ENCODE results near the gene EHD3.

Gene EHD3

DNA sequence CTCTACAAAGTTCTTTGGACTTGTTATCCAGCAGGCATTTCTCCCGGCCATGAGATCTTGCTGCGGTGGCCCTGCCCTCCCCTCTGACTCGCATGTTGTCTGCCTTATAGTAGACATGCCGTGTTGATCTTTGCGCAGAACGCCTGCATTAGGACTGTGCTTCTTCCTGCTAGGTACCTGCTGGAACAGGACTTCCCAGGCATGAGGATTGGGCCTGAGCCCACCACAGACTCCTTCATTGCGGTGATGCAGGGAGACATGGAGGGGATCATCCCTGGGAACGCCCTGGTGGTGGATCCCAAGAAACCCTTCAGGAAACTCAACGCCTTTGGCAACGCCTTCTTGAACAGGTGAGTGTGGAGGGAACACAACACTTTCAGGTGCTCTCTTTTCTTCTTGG is 10.1 kb downstream of the EHD3 start:
- H2AFZ ChIP-seq (ENCODE audit: low read depth, low read length): no peak overlapping the region
- no peaks in the 10 kb centered on the region for H3K36me3 ChIP-seq (ENCODE audit: insufficient read depth, low read length)
- no peak overlapping the region for H3K4me3 ChIP-seq (ENCODE audit: low read length)
- H3K4me1 ChIP-seq (ENCODE audit: insufficient read depth, low read length): no peaks in the 10 kb centered on the region
- H3K27me3 ChIP-seq (ENCODE audit: insufficient read depth, low read length): no peaks in the 10 kb centered on the region
- H3K9me3 ChIP-seq (ENCODE audit: low read length): no peaks in the 10 kb centered on the region

DNA sequence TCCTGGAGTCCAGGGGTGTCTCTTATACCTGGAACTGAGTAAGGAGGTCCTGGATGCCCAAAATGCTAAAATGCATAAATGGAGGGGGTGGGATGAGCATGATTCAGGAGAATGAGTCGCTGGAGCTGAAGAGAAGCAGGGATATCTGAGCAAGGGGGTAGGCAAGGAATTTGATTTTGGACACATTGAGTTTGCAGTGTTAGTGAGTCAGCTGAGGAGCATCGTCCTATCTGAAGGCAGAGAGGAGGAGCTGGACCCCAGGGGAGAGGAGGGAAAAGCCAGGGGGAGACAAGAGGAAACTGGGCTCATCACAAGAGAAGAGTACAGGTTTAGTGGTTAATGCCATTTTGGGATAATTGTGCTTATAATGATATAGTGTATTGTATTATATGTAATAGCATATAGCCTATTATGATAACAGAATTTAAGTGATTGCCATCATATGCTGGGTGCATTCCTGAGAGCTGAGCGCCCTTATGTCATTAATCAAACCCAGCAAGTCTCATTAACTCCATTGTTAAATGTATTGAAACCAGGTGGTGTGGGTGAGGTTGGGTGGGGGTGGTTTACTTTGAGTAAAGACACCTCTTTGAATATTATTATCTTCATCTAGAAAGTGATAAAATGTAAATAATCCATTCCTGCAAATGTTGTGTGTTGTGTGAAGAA is 12.4 kb downstream of the EHD3 start:
- Histone ChIP-seq H2AFZ (ENCODE audit: low read depth, low read length) (no peak overlapping the region), H3K4me3 (ENCODE audit: low read length) (no peak overlapping the region), H3K9me3 (ENCODE audit: low read length) (no peaks in the 10 kb centered on the region), H3K27me3 (ENCODE audit: insufficient read depth, low read length) (no peaks in the 10 kb centered on the region), H3K4me1 (ENCODE audit: insufficient read depth, low read length) (no peaks in the 10 kb centered on the region), H3K36me3 (ENCODE audit: insufficient read depth, low read length) (no peaks in the 10 kb centered on the region)

DNA sequence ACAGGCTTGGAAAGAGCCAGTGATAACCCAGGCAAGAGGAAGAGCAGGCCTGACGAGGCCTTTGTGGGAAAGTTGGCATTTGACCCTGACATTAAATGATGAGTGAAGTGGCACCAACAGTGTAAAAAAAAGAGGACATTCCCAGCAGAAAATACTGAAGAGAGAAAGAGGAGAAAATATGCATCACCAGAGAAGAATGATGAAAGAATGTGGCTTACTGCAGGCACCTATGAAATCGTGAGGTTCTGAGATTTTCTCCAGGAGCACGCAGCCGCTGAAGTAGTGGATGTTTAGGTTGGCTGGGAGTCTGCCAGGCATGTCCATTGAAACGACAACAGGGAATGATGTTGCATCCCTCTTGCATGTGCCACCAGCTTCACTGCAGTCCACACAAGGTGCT is 13.8 kb downstream of the EHD3 start:
- H3K9me3 ChIP-seq (ENCODE audit: low read length): no peaks in the 10 kb centered on the region
- H3K4me3 ChIP-seq (ENCODE audit: low read length): no peak overlapping the region
- no peaks in the 10 kb centered on the region for H3K4me1 ChIP-seq (ENCODE audit: insufficient read depth, low read length)
- H3K36me3 ChIP-seq (ENCODE audit: insufficient read depth, low read length): no peaks in the 10 kb centered on the region
- no peaks in the 10 kb centered on the region for H3K27me3 ChIP-seq (ENCODE audit: insufficient read depth, low read length)
- no peak overlapping the region for H2AFZ ChIP-seq (ENCODE audit: low read depth, low read length)

DNA sequence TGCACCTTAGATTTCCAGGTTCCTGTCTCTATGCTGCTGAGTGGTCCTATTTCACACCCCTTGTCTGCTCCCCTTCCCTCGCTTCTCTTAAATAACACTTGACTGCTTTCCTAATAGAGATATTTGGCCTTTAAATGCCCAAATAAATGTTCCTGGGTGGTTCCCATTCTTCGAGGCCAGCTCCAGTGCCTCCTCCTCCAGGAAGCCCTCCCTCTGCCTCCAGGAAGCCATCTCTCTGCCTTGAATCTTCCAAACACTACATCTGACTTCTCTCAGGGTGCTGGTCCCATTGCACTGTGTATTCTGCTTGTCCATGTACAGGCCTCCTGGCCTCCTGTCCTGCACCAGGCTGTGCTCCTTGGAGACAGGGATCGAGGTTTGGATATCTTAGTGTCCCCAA is 14.2 kb downstream of the EHD3 start:
- no peaks in the 10 kb centered on the region for H3K4me1 ChIP-seq (ENCODE audit: insufficient read depth, low read length)
- no peak overlapping the region for H3K4me3 ChIP-seq (ENCODE audit: low read length)
- H2AFZ ChIP-seq (ENCODE audit: low read depth, low read length): no peak overlapping the region
- no peaks in the 10 kb centered on the region for H3K27me3 ChIP-seq (ENCODE audit: insufficient read depth, low read length)
- no peaks in the 10 kb centered on the region for H3K9me3 ChIP-seq (ENCODE audit: low read length)
- H3K36me3 ChIP-seq (ENCODE audit: insufficient read depth, low read length): no peaks in the 10 kb centered on the region

DNA sequence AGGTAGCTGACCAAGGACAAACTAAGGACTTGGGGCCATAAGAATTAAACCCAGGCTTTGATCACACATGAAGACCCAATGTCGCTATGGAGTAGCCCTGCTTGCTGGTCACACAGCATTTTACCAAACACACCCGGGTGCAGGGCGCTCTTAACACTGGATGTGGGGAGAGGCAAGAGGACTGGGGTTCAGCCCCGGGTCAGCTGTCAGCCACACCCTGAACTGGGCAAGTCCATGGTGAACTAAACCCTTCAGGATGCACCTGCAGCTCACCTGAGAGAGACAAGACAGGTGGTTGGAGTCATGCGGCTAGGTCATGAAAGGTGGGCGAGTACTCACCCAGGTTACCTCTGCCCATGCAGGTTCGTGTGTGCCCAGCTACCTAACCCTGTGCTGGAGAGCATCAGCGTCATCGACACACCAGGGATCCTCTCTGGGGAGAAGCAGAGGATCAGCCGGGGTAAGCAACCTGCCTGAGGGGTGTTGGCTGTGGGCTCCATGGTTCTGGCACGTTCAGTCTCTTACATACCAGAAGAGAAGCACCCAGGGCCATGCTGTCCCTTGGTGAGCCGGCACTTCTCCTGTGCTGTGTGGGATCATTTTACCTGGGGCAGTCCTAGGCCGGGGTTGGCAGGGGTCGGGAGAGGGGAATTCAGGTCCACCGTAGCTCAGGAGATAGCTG is 15.2 kb downstream of the EHD3 start:
- Histone ChIP-seq H2AFZ (ENCODE audit: low read depth, low read length) (no peak overlapping the region), H3K4me3 (ENCODE audit: low read length) (no peak overlapping the region), H3K27me3 (ENCODE audit: insufficient read depth, low read length) (no peaks in the 10 kb centered on the region)

DNA sequence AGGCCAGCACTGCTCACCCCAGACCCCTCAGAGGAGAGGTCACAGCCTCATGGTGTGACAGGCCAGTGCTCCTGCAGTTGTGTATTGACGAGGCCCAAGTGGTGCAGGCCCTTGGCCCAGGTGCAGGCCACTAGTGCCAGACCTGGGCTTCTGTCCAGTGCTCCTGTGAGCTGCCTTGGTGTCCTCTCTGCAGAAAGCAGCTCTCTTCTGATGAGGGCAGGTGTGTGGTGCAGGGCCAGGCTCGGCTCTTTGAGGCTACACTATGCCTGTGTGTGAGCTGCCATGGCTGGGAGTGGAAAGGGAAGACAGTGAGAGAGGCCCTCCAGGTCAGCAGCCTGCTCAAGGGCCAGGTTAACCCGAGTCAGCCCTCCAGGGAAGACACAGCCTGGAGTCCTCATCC is 17.1 kb downstream of the EHD3 start:
- no peak overlapping the region for H2AFZ ChIP-seq (ENCODE audit: low read depth, low read length)

More for the DNA sequence above, 15.2 kb downstream of the EHD3 start:
- Histone ChIP-seq H3K36me3 (ENCODE audit: insufficient read depth, low read length) (no peaks in the 10 kb centered on the region), H3K4me1 (ENCODE audit: insufficient read depth, low read length) (no peaks in the 10 kb centered on the region), H3K9me3 (ENCODE audit: low read length) (no peaks in the 10 kb centered on the region)

DNA sequence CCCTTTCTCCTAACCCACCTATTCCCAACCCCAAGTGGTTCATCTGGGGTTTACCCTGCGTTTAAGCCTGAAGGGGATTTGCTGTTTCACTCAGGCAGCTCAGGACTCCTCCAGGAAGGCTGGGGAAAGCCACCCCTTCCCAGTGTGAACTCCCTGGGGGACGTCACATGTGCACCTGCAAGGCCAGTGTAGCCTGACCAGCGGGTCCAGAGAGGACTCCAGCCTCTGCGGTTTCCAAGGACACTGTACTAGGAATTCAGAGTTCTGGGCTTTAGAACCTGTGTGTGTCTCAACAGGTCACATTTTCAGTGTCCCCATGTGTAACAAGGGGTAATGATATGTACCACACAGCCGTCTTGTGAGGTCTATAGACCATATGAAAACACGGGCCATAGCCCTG is 17.9 kb downstream of the EHD3 start:
- H3K36me3 ChIP-seq (ENCODE audit: insufficient read depth, low read length): no peaks in the 10 kb centered on the region
- H3K9me3 ChIP-seq (ENCODE audit: low read length): no peaks in the 10 kb centered on the region
- H2AFZ ChIP-seq (ENCODE audit: low read depth, low read length): no peak overlapping the region
- no peak overlapping the region for H3K4me3 ChIP-seq (ENCODE audit: low read length)
- H3K27me3 ChIP-seq (ENCODE audit: insufficient read depth, low read length): no peaks in the 10 kb centered on the region
- H3K4me1 ChIP-seq (ENCODE audit: insufficient read depth, low read length): no peaks in the 10 kb centered on the region

More for the DNA sequence above, 17.1 kb downstream of the EHD3 start:
- H3K4me3 ChIP-seq (ENCODE audit: low read length): no peak overlapping the region
- no peaks in the 10 kb centered on the region for H3K36me3 ChIP-seq (ENCODE audit: insufficient read depth, low read length)
- H3K27me3 ChIP-seq (ENCODE audit: insufficient read depth, low read length): no peaks in the 10 kb centered on the region
- H3K9me3 ChIP-seq (ENCODE audit: low read length): no peaks in the 10 kb centered on the region
- H3K4me1 ChIP-seq (ENCODE audit: insufficient read depth, low read length): no peaks in the 10 kb centered on the region

DNA sequence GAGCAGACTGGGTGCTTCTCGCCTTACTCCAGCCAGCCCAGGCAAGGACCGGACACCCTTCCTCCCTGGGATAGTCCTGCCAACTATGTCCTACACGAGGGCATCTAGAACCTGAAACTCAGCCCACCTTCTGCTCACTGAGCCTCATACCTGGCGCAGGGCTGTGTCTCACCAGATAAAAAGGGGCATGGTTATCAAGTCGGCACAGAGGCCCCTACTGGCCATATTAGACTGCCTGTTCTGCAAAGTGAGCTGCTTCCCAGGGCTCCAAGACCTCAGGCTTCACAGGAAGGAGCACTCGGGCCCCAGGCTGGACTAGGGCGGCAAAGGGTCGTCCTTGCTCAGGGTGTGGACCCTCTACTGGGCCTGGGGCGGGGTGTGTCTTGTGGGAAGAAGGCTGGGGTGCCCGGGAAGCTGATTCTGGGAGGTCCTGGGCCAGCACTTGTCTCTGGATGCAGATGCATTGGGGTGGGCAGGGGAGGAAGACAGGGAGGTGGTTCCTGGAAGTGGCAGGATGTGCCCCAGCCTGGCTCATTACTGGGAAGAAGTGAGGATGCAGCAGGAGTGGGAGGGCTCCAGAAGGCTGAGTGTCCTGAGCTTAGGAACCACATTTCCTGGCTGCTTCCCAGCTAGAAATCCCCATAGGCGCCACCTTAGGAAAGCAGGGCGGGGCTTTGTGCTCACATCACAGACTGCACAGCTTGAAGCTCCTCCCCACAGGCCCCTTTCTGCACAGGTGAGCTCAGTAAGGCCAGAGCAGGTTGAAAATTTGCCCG is 19.6 kb downstream of the EHD3 start:
- Histone ChIP-seq H3K36me3 (ENCODE audit: insufficient read depth, low read length) (no peaks in the 10 kb centered on the region), H3K4me1 (ENCODE audit: insufficient read depth, low read length) (no peaks in the 10 kb centered on the region), H3K27me3 (ENCODE audit: insufficient read depth, low read length) (no peaks in the 10 kb centered on the region), H3K9me3 (ENCODE audit: low read length) (no peaks in the 10 kb centered on the region), H2AFZ (ENCODE audit: low read depth, low read length) (no peak overlapping the region), H3K4me3 (ENCODE audit: low read length) (no peak overlapping the region)

DNA sequence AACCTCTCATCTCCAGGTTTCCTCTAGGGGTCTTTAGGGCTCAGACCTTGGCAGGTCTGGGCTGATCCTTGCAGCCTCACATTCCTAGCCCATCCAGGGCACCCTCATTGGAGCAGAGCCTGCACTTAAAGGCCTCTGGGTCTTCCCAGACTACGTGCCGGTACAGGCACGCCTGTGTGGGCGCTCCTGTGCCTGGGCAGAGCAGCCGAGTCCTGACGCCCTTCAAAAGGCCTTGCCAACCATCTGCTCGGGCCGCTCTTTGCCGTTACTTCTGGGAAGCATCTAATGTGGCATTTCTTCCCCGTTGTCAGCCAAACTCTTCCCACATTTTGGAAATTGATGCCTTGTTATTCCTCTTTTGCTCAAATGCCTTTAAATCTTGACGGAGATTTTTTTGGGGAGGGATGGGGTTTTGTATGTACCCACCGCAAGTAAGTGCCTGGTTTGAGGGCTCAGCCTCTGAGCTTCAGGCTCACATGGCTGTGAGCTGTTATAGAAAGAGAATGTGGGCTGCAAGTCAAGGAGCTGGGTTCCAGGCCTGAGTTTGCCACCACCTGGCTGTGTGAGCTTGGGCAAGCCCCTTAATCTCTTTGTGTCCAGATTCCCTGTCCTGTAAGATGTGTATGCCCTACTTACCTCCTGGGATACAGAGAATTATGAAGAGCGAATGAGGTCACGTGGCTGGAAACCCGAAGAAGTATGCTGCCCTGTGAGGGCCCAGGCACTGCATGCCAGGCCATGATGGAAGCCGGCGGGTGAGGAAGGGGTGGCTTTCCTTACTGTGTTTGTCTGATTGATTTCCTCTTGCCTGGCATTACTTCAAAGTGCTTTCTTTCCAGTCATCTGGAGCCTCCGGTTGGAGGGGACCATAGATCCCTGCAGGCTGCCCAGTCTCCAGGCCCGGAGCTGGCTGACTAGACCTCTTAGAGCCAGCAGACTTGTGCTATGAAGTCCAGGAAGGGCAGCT is 20.6 kb downstream of the EHD3 start:
- no peaks in the 10 kb centered on the region for H3K9me3 ChIP-seq (ENCODE audit: low read length)
- no peak overlapping the region for H3K4me3 ChIP-seq (ENCODE audit: low read length)
- H3K4me1 ChIP-seq (ENCODE audit: insufficient read depth, low read length): no peaks in the 10 kb centered on the region
- no peaks in the 10 kb centered on the region for H3K36me3 ChIP-seq (ENCODE audit: insufficient read depth, low read length)
- no peaks in the 10 kb centered on the region for H3K27me3 ChIP-seq (ENCODE audit: insufficient read depth, low read length)
- H2AFZ ChIP-seq (ENCODE audit: low read depth, low read length): no peak overlapping the region

DNA sequence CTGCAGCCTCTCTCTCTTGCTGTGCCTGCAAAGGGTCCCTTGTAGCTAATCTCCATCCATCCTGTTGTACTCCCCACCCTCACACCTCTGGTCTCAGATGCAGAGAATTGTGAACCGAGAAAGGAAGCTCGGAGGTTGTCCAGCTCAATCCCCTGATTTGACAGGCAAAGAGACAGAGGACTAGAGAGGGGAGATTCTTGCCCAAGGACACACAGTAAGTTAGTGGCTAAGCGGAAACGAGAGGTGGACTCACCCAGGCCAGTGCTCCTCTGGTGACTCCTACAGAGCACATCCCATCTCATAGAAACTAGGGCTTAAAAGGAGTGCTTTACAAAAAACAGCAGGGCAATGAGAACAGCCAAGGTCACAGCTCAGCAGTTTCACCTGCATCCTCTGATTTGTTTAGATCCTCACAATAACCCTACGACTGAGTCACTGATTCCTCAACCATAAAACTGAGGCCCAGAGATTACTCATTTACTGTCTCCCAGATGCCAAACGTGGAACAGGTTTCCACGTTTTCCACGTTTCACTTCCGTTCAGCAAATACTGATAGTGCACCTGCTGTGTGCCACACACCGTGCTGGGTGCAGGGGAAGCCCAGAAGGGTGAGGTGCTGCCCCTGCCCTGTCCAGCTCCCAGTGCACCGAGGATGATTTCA is 22.1 kb downstream of the EHD3 start:
- H3K36me3 ChIP-seq (ENCODE audit: insufficient read depth, low read length): no peaks in the 10 kb centered on the region
- no peaks in the 10 kb centered on the region for H3K27me3 ChIP-seq (ENCODE audit: insufficient read depth, low read length)
- H3K4me3 ChIP-seq (ENCODE audit: low read length): no peak overlapping the region
- H3K4me1 ChIP-seq (ENCODE audit: insufficient read depth, low read length): no peaks in the 10 kb centered on the region
- no peaks in the 10 kb centered on the region for H3K9me3 ChIP-seq (ENCODE audit: low read length)
- H2AFZ ChIP-seq (ENCODE audit: low read depth, low read length): no peak overlapping the region

DNA sequence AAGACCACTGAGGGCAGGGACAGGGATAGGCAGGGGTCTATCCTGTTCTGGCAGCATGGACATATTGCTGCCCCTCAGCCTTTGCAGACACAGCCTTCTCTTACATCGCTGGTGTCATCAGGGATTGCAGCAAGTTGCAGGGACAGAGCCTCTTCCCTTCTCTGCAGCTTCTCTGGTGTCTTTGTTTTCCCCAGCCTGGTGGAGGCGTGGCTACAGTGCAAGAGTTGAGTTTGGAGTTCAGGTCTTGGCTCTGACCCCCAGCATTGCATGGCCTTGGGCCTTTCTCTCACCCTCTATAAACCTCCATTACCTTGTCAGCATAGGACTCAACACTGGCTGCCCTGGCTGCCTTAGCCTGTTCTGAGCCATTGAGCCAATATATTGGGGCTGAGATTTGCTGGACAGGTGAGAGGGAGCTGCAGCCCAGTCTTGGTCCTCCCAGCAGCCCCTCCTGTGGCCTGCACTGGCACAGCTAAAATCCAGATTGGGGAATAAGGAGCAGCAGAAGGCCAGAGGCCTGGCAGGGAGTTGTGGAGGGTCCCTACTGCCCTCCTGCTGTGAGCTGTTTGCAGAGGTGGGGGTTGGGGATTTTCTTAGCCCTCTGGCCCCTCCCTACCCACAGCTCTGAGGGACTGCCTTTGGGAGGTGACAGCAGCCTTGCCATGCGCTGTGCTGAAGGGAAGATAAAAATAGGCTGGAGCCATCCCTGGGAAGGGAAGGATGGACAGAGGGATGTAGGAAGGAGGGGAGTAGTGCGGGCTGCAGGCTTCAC is 22.8 kb downstream of the EHD3 start:
- H2AFZ ChIP-seq (ENCODE audit: low read depth, low read length): no peak overlapping the region
- H3K9me3 ChIP-seq (ENCODE audit: low read length): no peaks in the 10 kb centered on the region
- no peaks in the 10 kb centered on the region for H3K36me3 ChIP-seq (ENCODE audit: insufficient read depth, low read length)
- no peak overlapping the region for H3K4me3 ChIP-seq (ENCODE audit: low read length)
- no peaks in the 10 kb centered on the region for H3K4me1 ChIP-seq (ENCODE audit: insufficient read depth, low read length)
- no peaks in the 10 kb centered on the region for H3K27me3 ChIP-seq (ENCODE audit: insufficient read depth, low read length)

DNA sequence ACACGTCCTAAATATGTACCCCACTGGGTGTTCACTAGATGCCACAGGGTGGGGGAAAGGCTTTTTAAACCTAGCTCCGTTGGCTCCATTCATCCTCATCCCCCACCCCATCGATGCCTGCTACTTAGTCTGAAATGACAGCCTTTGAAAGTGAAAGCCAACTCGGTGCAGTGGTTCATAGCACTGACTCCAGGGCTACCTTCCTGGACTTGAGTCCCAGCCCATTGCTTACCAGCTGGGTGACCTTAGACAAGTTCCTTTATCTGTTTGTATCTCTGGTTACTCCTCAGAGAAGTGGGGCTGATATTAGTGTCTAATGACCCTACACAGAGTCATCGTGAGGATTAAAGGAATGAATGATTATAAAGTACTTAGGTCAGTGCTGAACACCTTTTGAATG is 24.4 kb downstream of the EHD3 start:
- Histone ChIP-seq H3K9me3 (ENCODE audit: low read length) (no peaks in the 10 kb centered on the region), H3K4me1 (ENCODE audit: insufficient read depth, low read length) (no peaks in the 10 kb centered on the region), H2AFZ (ENCODE audit: low read depth, low read length) (no peak overlapping the region), H3K36me3 (ENCODE audit: insufficient read depth, low read length) (no peaks in the 10 kb centered on the region), H3K4me3 (ENCODE audit: low read length) (no peak overlapping the region), H3K27me3 (ENCODE audit: insufficient read depth, low read length) (no peaks in the 10 kb centered on the region)

Data from neuron (in vitro differentiated cells).